Loucy (cell line): Measurements from ENCODE around the gene RNF145.

Experiments used
- CTCF ChIP-seq: fragments of 200-600 bp; sonication (generic); conservative IDR thresholded peaks from 2 replicates; pipeline ENCODE4 v1.5.1; 2014; ENCODE audit warnings: mild to moderate bottlenecking, antibody characterized with exemption, low read length
- EZH2phosphoT487 ChIP-seq: fragments of 200-600 bp; IDR thresholded peaks from 2 replicates; pipeline ENCODE4 v1.6.1; 2018; ENCODE audit warnings: antibody characterized with exemption, mild to moderate bottlenecking, moderate library complexity, borderline replicate concordance

GRCh38 chr5:159199780-159200179, 9.6 kb downstream of the RNF145 start:
- TF ChIP-seq CTCF: no peak
- TF ChIP-seq EZH2phosphoT487: no peak
